ENCODE measurements around the gene MAD1L1.
"Not testable (repeated sequence)": the region's sequence is repeated elsewhere in the genome, so short reads cannot be mapped to it uniquely, and the experiment has no call there.

The MAD1L1 gene

DNA sequence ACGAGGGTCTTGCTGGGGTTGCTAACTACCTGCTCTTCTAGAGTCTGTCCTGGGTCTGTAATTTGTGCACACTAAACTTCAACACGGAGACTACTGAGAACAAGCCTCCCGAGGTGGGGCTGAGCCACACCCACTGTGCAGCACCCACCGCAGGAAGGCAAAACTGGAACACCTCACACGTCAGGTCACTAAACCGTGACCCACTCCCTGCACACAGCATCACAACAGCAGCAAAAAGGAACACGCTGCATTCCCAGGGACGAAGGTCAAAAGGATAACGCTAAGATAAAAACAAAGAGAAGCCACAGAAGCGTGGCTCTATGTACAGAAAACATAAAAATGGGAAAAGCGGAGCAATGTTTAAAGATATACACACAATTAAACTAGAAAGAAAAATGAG, 170.1 kb downstream of the MAD1L1 start:
- H3K9me3 ChIP-seq = no peaks in the 10 kb centered on the region
- no peaks in the 10 kb centered on the region for H3K36me3 ChIP-seq (replicated peaks)
- in situ Hi-C loops (cut with MboI; ENCODE audit: low sequenced_read_pairs) = no loop called here

DNA sequence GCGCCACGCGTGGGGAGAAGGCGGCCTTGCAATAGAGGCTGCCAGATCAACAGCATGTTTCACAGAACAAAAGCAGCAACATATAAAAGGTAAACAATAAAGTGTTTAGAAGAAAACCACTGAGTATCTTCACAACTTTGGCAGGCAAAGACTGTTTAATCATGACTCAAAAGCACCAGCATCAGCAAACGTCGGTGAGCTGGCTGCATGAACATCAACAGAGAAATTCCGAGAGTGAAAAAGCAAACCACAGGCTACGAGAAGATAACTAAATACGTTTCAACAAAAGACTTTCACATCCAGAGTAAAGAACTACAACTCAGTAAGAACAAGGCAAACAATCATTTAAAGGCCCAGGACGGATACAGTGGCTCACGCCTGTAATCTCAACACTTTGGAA, 172.0 kb downstream of the MAD1L1 start:
- H3K27me3 ChIP-seq (ENCODE audit: low read depth) = no peaks in the 10 kb centered on the region
- H3K4me3 ChIP-seq = no peak overlapping the region
- H3K4me1 ChIP-seq = no peaks in the 10 kb centered on the region
- no peaks in the 10 kb centered on the region for H3K9me3 ChIP-seq
- no peaks in the 10 kb centered on the region for H3K36me3 ChIP-seq (replicated peaks)
- in situ Hi-C loops (cut with MboI; ENCODE audit: low sequenced_read_pairs) = no loop called here
- DNase-seq (ENCODE audit: low spot score in 2 of 2) = no peak

More for the DNA sequence above, 170.1 kb downstream of the MAD1L1 start:
- no peak overlapping the region for H3K4me3 ChIP-seq
- no peaks in the 10 kb centered on the region for H3K4me1 ChIP-seq
- DNase-seq (ENCODE audit: low spot score in 2 of 2) = no peak
- no peaks in the 10 kb centered on the region for H3K27me3 ChIP-seq (ENCODE audit: low read depth)

DNA sequence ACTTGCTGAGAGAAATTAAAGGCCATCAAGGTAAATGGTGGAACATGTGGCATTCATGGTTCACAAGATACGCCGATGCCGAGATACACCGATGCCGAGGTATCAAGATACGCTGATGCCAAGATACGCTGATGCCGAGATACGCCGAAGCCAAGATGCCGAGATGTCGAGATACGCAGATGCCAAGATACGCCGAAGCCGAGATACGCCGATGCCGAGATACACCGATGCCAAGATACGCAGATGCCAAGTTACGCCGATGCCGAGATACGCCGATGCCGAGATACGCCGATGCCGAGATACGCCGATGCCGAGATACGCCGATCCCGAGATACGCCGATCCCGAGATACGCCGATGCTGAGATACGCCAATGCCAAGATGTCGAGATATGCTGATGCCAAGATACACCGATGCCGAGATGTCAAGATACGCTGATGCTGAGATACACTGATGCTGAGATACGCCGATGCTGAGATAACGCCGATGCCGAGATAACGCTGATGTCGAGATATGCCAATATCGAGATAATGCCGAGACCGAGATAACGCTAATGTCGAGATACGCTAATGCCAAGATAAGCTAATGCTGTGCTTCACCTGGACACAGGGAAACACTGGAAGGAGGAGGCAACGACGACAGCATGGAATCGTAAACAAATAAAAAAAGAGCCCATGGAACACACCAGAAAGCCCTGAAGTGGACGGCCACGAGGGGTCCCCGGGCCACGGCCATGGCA, 172.6 kb downstream of the MAD1L1 start:
- Histone ChIP-seq H3K4me1 (no peaks in the 10 kb centered on the region), H3K9me3 (no peaks in the 10 kb centered on the region), H3K4me3 (no peak overlapping the region), H3K36me3 (replicated peaks) (no peaks in the 10 kb centered on the region), H3K27me3 (ENCODE audit: low read depth) (no peaks in the 10 kb centered on the region)
- in situ Hi-C loops (cut with MboI; ENCODE audit: low sequenced_read_pairs) = no loop called here
- DNase-seq (ENCODE audit: low spot score in 2 of 2) = no peak

DNA sequence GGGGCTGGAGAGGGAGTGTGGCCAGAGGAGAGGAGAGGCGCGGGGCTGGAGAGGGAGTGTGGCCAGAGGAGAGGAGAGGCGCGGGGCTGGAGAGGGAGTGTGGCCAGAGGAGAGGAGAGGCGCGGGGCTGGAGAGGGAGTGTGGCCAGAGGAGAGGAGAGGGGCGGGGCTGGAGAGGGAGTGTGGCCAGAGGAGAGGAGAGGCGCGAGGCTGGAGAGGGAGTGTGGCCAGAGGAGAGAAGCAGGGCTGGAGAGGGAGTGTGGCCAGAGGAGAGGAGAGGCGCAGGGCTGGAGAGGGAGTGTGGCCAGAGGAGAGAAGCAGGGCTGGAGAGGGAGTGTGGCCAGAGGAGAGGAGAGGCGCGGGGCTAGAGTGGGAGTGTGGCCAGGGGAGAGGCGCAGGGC, 174.5 kb downstream of the MAD1L1 start:
- H3K36me3 ChIP-seq (replicated peaks); H3K4me3 ChIP-seq; H3K27me3 ChIP-seq (ENCODE audit: low read depth); DNase-seq (ENCODE audit: low spot score in 2 of 2); in situ Hi-C loops (cut with MboI; ENCODE audit: low sequenced_read_pairs); H3K9me3 ChIP-seq; H3K4me1 ChIP-seq: not testable (repeated sequence)

DNA sequence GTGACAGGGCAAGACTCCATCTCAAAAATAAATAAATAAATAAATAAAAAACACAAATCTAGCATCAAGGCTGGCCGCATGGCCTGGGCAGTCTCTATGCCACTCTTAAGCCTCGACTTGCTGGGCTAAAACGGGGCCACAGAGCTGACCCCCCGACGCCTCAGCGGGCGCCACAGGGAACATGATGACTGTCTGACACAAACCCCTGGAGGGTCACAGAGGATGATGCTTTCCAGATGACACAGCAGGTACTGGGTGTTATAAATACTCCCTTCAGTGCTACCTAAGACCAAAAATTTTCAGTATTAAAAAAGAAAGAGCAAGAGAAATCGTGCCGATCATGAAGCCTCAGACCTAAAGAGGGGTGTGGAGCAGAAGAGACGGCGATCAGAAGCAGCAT, 176.8 kb downstream of the MAD1L1 start:
- in situ Hi-C loops (cut with MboI; ENCODE audit: low sequenced_read_pairs) = no loop called here
- Histone ChIP-seq H3K9me3 (no peaks in the 10 kb centered on the region), H3K4me1 (no peaks in the 10 kb centered on the region), H3K27me3 (ENCODE audit: low read depth) (no peaks in the 10 kb centered on the region), H3K4me3 (no peak overlapping the region), H3K36me3 (replicated peaks) (no peaks in the 10 kb centered on the region)
- no peak for DNase-seq (ENCODE audit: low spot score in 2 of 2)

DNA sequence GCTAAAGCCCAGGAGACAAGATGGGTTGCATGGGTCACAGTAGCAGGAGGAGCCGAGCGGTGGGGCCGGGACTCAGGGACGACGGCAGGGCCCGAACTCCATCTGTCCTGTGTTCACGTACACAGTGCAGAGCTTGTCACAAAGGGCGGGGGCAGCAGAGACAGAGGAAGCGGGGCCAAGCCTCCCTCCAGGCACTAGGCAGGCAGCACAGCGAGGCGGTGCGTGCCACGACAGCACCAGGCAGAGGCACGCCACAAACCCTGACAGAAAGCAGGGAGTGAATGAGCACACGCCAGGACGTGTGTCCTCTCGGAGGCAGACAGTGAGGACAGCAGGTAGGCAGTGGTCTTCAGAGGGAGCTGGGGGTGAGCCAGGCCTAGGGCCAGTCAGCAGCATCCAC, 177.8 kb downstream of the MAD1L1 start:
- Histone ChIP-seq H3K36me3 (replicated peaks) (no peaks in the 10 kb centered on the region), H3K4me3 (no peak overlapping the region), H3K9me3 (no peaks in the 10 kb centered on the region), H3K27me3 (ENCODE audit: low read depth) (no peaks in the 10 kb centered on the region), H3K4me1 (no peaks in the 10 kb centered on the region)
- no peak for DNase-seq (ENCODE audit: low spot score in 2 of 2)
- in situ Hi-C loops (cut with MboI; ENCODE audit: low sequenced_read_pairs) = no loop called here

DNA sequence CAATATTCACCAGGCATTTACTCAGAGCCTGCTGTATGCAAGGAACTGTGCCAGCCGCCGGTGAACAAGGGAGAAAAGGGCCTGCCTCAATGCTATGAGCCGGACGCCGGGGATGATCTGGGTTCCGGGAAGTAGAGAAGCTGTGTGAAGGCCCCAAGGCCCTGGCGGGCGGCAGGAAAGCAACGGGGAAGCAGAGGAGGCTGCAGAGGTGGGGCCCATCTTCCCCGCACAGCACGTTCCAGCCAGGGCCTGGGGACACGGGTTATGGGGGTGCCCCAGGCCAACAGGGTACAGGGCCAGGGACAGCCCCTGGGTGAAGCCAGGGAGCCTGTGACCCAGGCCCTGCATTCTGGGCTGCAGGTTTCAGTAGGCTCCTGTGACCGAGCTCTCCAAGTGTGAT, 179.3 kb downstream of the MAD1L1 start:
- in situ Hi-C loops (cut with MboI; ENCODE audit: low sequenced_read_pairs) = no loop called here
- no peak overlapping the region for H3K4me3 ChIP-seq
- no peak for DNase-seq (ENCODE audit: low spot score in 2 of 2)
- no peaks in the 10 kb centered on the region for H3K36me3 ChIP-seq (replicated peaks)
- no peaks in the 10 kb centered on the region for H3K27me3 ChIP-seq (ENCODE audit: low read depth)
- H3K4me1 ChIP-seq = no peaks in the 10 kb centered on the region
- H3K9me3 ChIP-seq = no peaks in the 10 kb centered on the region

DNA sequence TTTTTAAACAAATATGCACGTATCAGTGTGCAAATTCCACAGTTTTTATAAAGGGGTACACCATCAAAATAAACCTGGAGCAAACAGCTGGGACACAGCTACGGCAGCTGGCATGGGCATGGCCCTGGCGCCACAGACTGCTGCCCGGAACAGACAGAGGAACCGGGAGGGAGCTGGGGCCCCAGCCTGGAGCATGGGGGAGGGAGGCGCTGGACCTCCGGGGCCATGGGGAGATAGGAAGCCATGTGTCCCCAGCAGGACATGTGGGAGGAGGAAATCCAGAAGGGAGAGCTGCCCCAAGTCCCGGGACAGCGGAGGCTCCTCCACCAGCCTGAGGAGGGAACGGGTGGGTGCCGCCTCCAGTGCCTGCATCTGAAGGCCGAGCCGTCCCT, 180.1 kb downstream of the MAD1L1 start:
- no peak overlapping the region for H3K4me3 ChIP-seq
- no peaks in the 10 kb centered on the region for H3K27me3 ChIP-seq (ENCODE audit: low read depth)
- no peaks in the 10 kb centered on the region for H3K4me1 ChIP-seq
- no peaks in the 10 kb centered on the region for H3K9me3 ChIP-seq
- no peak for DNase-seq (ENCODE audit: low spot score in 2 of 2)
- H3K36me3 ChIP-seq (replicated peaks) = no peaks in the 10 kb centered on the region
- in situ Hi-C loops (cut with MboI; ENCODE audit: low sequenced_read_pairs) = no loop called here

DNA sequence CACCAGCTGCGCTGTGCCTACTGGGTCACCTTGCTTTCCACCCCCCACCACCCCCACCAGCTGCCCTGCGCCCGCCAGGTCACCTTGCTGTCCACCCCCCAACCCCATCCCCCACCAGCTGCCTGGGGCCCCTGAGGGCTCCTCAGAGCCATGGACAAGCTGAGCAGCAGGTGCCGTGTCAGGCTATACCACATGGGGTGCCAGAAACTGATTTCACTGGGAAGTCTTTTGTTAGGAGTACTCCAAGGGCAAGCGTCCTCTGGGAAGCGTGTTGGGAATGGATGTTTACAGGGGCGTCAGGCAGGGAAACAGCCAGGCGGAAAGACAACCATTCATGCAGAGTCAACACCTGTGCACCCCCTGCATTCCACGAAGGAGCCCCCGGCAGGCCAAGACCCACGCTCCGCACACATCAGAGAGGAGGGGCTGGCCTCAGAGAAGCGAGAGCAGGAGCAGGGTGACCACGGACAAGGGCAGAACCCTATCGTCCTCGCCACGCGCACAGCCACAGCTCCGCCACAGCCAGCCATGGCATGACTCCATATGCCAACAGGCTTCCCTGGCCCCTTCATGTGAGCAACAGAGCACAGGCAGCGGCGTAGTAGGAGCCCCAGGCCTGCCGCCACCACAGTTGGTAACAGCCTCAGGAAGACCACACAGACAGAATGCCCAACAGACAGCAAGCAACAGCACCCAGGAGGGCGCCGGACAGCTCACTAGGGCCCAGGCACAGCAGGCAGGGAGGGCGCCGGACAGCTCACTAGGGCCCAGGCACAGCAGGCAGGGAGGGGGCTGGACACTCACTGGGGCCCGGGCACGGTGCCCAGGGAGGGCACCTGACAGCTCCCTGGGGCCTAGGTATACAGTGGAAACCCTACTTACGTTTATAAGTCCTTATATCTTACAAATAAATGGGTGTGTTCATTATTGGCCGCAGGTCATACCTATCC, 180.8 kb downstream of the MAD1L1 start:
- Histone ChIP-seq H3K4me1 (no peaks in the 10 kb centered on the region), H3K4me3 (no peak overlapping the region), H3K36me3 (replicated peaks) (no peaks in the 10 kb centered on the region), H3K9me3 (no peaks in the 10 kb centered on the region), H3K27me3 (ENCODE audit: low read depth) (no peaks in the 10 kb centered on the region)
- no peak for DNase-seq (ENCODE audit: low spot score in 2 of 2)
- in situ Hi-C loops (cut with MboI; ENCODE audit: low sequenced_read_pairs) = no loop called here

DNA sequence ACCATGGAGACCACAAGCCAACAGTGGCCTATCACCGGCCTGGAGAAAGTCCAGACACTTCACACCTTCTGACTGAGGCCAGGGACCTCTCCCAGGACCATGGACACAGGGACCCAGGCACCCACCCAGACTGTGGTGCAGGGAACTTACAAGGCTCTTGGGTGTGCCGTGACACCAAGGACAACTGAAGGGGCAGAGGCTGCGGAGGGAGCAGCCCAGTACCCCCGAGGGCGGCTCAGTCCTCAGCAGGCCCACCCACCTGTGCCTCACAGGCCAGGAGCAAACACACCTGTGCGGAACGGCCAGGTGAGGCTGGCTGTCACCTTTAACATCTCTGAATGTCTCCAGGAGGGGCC, 182.3 kb downstream of the MAD1L1 start:
- H3K4me1 ChIP-seq = no peaks in the 10 kb centered on the region
- no peak for DNase-seq (ENCODE audit: low spot score in 2 of 2)
- no peaks in the 10 kb centered on the region for H3K9me3 ChIP-seq
- no peaks in the 10 kb centered on the region for H3K27me3 ChIP-seq (ENCODE audit: low read depth)
- no peaks in the 10 kb centered on the region for H3K36me3 ChIP-seq (replicated peaks)
- H3K4me3 ChIP-seq = no peak overlapping the region
- in situ Hi-C loops (cut with MboI; ENCODE audit: low sequenced_read_pairs) = no loop called here

DNA sequence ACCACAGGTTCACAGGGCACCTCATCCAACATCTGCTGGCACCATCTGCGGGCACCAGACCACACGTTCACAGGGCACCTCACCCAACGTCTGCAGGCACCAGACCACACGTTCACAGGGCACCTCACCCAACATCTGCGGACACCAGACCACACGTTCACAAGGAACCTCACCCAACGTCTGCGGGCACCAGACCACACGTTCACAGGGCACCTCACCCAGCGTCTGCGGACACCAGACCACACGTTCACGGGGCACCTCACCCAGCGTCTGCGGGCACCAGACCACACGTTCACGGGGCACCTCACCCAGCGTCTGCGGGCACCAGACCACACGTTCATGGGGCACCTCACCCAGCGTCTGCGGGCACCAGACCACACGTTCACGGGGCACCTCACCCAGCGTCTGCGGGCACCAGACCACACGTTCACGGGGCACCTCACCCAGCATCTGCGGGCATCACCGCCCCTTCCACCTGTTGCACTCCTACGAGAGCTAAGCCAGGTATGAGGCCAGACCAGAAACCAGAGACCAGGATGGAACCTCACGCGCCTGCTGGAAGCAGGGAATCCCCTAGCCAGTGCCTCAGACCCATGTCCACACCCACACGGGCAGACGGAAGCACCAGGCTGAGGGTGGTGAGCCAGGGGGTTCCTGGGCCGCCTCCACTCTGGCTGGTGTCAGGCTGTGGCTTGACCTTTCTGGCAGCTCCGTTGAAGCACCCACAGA, 182.8 kb downstream of the MAD1L1 start:
- DNase-seq (ENCODE audit: low spot score in 2 of 2) = no peak
- Histone ChIP-seq H3K9me3 (no peaks in the 10 kb centered on the region), H3K36me3 (replicated peaks) (no peaks in the 10 kb centered on the region), H3K4me1 (no peaks in the 10 kb centered on the region), H3K4me3 (no peak overlapping the region), H3K27me3 (ENCODE audit: low read depth) (no peaks in the 10 kb centered on the region)
- in situ Hi-C loops (cut with MboI; ENCODE audit: low sequenced_read_pairs) = no loop called here

DNA sequence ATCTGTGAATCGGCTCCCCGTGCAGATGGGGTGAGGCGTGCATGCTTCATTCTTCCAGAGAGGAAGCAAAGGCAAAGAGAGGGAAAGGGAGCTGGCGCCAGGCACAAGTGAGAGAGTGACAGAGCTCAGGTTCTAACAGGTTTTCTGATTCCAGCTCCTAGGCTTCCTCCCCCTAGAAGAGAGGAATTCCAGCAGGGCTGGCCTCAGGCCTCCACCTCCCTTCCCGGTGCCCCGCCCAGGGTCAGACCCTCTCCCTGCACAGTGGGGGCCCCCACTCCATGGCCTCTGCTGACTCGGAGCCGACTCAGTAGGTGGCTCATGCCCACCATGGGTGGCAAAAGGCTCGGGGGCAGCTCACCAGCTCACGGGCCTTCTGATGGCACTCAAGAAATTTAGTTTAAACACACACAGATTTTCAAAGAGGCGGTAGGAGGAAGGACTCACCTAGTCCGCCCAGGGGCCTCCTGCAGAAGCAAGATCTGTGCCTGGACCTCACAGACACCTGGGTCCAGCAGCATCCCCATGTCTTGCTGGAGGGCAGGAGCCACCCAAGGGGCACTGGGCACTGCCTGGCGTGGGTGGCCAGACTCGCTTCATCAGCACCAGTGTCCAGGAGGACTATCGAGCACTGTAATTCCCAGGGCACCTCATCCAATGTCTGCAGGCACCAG, 183.5 kb downstream of the MAD1L1 start:
- no peaks in the 10 kb centered on the region for H3K36me3 ChIP-seq (replicated peaks)
- in situ Hi-C loops (cut with MboI; ENCODE audit: low sequenced_read_pairs) = no loop called here
- H3K27me3 ChIP-seq (ENCODE audit: low read depth) = no peaks in the 10 kb centered on the region
- no peak overlapping the region for H3K4me3 ChIP-seq
- no peaks in the 10 kb centered on the region for H3K9me3 ChIP-seq
- H3K4me1 ChIP-seq = no peaks in the 10 kb centered on the region
- no peak for DNase-seq (ENCODE audit: low spot score in 2 of 2)

DNA sequence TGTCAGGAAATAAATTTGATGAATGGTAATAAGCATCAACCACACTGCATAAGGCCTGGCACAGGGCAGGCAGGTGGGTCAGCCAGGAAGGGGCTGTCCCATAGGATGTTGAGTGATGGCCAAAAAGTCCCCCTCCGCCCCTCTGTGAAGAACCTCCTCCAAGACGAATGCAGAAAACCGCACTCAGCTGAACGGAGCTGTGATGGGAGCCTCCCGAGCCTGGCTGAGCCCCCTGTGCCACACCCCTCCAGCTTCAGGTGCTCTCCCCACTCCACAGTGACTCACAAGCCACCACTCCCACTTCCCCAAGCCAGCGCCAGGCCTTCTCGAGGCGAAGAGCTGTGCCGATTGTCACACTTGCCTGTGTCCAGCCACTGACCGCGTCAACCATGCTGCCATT, 184.2 kb downstream of the MAD1L1 start:
- in situ Hi-C loops (cut with MboI; ENCODE audit: low sequenced_read_pairs) = no loop called here
- no peak overlapping the region for H3K4me3 ChIP-seq
- H3K27me3 ChIP-seq (ENCODE audit: low read depth) = no peaks in the 10 kb centered on the region
- H3K9me3 ChIP-seq = no peaks in the 10 kb centered on the region
- H3K4me1 ChIP-seq = no peaks in the 10 kb centered on the region
- H3K36me3 ChIP-seq (replicated peaks) = no peaks in the 10 kb centered on the region
- no peak for DNase-seq (ENCODE audit: low spot score in 2 of 2)
